Measurements from ENCODE around the gene HOTAIR. TPM values are rescaled to one million over a fixed set of nuclear protein-coding genes. Genes with fewer than 3 reads are reported as not detected.

The HOTAIR gene
- total RNA-seq, 1 donor from 2014 or later, result not detected

GRCh38 chr12:53993162-53994008 lies 18.6 kb upstream of the HOTAIR start:
- Histone ChIP-seq H3K27me3 (peaks cover 100% of the 10 kb centered on the region), H3K4me1 (peaks cover 28% of the 10 kb centered on the region), H3K4me3 (no peak overlapping the region), H3K9me3 (no peaks in the 10 kb centered on the region), H3K27ac (no peak overlapping the region), H3K36me3 (no peaks in the 10 kb centered on the region)
- ATAC-seq (no peak), DNase-seq (no peak)
- intact Hi-C loops (cut with DNase I), result no loop called here
- TF ChIP-seq, protein P1, sequence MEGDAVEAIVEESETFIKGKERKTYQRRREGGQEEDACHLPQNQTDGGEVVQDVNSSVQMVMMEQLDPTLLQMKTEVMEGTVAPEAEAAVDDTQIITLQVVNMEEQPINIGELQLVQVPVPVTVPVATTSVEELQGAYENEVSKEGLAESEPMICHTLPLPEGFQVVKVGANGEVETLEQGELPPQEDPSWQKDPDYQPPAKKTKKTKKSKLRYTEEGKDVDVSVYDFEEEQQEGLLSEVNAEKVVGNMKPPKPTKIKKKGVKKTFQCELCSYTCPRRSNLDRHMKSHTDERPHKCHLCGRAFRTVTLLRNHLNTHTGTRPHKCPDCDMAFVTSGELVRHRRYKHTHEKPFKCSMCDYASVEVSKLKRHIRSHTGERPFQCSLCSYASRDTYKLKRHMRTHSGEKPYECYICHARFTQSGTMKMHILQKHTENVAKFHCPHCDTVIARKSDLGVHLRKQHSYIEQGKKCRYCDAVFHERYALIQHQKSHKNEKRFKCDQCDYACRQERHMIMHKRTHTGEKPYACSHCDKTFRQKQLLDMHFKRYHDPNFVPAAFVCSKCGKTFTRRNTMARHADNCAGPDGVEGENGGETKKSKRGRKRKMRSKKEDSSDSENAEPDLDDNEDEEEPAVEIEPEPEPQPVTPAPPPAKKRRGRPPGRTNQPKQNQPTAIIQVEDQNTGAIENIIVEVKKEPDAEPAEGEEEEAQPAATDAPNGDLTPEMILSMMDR (IDR thresholded peaks at IDR 0.05), result no peak

DNA sequence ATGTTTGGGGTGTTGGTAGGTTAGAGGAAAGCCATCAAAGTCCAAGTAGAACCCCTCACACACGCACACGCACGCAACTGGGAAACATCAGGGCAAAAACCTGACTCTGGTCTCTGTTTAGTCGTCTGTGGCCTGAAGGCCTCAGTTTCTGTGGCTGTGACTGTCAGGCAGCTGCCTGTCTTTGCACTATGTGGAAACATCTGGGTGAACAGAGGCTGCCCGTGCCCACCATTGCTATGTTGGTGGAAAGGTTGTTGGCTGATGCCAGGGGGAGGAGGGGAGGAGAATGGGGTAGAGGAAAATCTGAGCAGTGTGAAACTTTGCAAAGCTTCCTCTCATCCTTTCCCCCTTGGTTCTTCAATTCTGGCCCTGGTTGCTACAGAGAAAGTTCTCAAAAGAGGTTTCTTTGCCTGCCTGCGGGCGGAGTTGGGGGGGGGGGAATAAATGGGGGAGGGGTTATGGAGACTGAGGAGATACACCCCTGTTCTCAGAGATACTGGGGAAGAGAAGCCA lies 17.7 kb upstream of the HOTAIR start:
- DNase-seq, result no peak
- Histone ChIP-seq H3K9me3 (no peaks in the 10 kb centered on the region), H3K36me3 (no peaks in the 10 kb centered on the region), H3K27ac (no peak overlapping the region), H3K4me3 (no peak overlapping the region), H3K4me1 (peaks cover 28% of the 10 kb centered on the region), H3K27me3 (peaks cover 100% of the 10 kb centered on the region)
- no peak for ATAC-seq
- TF ChIP-seq, protein P1 (IDR thresholded peaks at IDR 0.05), result no peak
- intact Hi-C loops (cut with DNase I), result no loop called here

DNA sequence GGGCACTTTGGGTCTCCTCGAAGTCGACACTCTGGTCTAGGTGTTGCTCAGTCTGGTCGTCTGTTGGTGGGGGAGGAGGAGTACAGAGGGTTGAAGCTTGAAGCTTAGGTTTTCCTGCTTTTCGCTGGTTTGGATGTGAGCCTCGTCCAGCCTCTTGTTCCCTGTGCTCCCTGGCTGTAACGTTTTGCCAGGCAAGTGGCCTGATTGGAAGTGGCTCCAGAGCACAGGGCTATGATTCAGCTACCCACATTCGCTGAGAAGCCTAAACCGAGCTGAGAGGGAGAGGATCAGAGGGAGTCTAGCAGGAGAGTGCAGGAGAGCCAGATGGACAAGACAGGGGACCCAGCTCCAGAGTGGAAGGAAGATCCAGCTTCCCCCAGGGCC lies 16.3 kb upstream of the HOTAIR start:
- intact Hi-C loops (cut with DNase I), result no loop called here
- ATAC-seq (no peak), DNase-seq (no peak)
- Histone ChIP-seq H3K9me3 (no peaks in the 10 kb centered on the region), H3K27me3 (peaks cover 100% of the 10 kb centered on the region), H3K36me3 (no peaks in the 10 kb centered on the region), H3K4me1 (peaks cover 29% of the 10 kb centered on the region), H3K4me3 (no peak overlapping the region), H3K27ac (no peak overlapping the region)
- TF ChIP-seq, protein P1 (IDR thresholded peaks at IDR 0.05), result no peak

DNA sequence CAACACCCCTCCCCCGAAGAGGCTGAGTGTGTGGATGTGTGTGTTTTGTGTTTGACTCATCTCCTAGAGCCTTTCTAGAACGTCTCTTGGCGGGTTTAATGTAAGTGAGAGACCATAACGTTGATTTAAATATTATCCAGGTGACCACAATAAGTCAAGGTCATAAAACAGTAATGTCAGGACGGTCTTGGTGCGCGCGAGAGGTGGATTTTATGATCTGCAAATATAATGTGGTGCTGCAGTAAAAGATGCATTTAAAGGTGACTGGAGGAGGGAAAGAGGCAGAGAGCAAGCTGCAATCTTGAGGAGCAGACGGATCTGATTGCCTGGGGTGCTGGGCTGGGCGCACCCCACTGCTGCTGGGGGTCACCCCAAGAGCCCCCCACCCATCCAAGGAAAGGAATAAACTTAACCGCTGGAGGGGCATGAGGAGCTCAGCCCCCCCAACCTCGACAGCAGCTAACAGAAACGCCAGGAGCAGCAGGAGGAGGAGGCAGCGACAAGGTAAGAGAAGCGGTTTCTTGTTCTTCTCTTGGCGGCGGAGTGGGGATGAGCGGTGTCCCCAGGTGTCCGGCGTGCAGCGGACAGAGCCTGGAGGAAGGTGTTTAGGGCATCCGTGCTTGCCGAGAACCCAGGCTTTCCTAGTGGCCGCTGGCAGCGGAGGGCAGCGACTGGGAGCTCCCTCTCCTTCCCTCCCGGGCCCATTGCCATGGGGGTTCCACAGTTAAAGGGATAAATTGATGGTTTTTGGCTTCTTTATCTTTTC lies 15.7 kb upstream of the HOTAIR start:
- Histone ChIP-seq H3K36me3 (no peaks in the 10 kb centered on the region), H3K27me3 (peaks cover 100% of the 10 kb centered on the region), H3K9me3 (no peaks in the 10 kb centered on the region), H3K4me1 (peaks cover 30% of the 10 kb centered on the region), H3K4me3 (no peak overlapping the region), H3K27ac (no peak overlapping the region)
- TF ChIP-seq, protein P1 (IDR thresholded peaks at IDR 0.05), result no peak
- intact Hi-C loops (cut with DNase I), result no loop called here
- ATAC-seq (no peak), DNase-seq (no peak)

DNA sequence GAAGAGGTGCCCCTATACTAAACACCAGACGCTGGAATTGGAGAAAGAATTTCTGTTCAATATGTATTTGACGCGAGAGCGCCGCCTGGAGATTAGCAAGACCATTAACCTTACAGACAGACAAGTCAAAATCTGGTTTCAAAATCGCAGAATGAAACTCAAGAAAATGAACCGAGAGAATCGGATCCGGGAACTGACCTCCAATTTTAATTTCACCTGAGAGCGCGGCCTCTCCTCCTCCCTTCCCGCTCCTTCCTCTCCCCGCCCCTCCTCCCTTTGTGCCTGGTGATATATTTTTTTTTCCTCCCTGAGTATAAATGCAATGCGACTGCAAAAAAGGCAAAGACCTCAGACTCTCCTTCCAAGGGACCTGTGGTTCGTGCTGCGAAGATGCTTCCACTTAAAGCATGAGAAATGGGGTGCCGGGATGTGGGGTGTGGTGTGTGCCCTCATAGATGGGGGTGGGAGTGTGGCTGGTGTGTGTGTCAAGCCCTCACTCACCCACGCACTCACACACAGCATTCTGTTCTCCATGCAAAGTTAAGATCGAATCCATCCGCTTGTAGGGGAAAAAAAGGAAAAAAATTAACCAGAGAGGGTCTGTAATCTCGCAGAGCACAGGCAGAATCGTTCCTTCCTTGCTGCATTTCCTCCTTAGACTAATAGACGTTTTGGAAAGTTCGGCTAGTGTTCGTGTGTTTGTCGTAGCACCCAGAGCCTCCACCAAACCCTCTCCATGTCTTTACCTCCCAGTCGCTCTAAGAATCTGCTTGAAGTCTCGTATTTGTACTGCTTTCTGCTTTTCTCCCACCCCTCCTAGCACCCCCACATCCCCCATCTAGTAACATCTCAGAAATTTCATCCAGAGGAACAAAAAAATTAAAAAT lies 14.7 kb upstream of the HOTAIR start:
- peaks cover 100% of the 10 kb centered on the region for H3K27me3 ChIP-seq
- DNase-seq, result no peak
- no peak overlapping the region for H3K4me3 ChIP-seq
- TF ChIP-seq, protein P1 (IDR thresholded peaks at IDR 0.05), result peak; percentile 38
- ATAC-seq, result no peak
- no peaks in the 10 kb centered on the region for H3K9me3 ChIP-seq
- intact Hi-C loops (cut with DNase I), result no loop called here
- no peaks in the 10 kb centered on the region for H3K36me3 ChIP-seq
- peaks cover 20% of the 10 kb centered on the region for H3K4me1 ChIP-seq
- no peak overlapping the region for H3K27ac ChIP-seq

Data from upper lobe of right lung (tissue), 1 donor.